Mucosa of descending colon (tissue), 3 donors: ENCODE results near the gene TMX2. TPM values are rescaled to one million over a fixed set of nuclear protein-coding genes. Genes with fewer than 3 reads are reported as not detected.
A peak's percentile ranks its signal among the peaks of the same experiment; 100 is the strongest.

Source experiments
- ATAC-seq: fragments of 200-7000 bp; cut with Tn5 transposase; one replicate; pipeline ENCODE4 v1.9.1; 2020; ENCODE audit warnings: mild to moderate bottlenecking, moderate library complexity
- DNase-seq, 3 donors: peaks; one replicate each; pipeline ENCODE4 v3.0.0-alpha.2; 2020
- H3K36me3 ChIP-seq: fragments of 200-600 bp; one replicate; pipeline ENCODE4 v1.8.0; 2021; ENCODE audit warnings: low read depth, mild to moderate bottlenecking
- H3K4me1 ChIP-seq: fragments of 200-600 bp; one replicate; pipeline ENCODE4 v1.8.0; 2021; ENCODE audit warnings: low read depth, mild to moderate bottlenecking
- H3K4me3 ChIP-seq: fragments of 200-600 bp; one replicate; pipeline ENCODE4 v1.8.0; 2021; ENCODE audit warnings: mild to moderate bottlenecking
- H3K9me3 ChIP-seq: fragments of 200-600 bp; one replicate; pipeline ENCODE4 v1.8.0; 2021; ENCODE audit warnings: mild to moderate bottlenecking
- CTCF ChIP-seq: fragments of 200-600 bp; IDR thresholded peaks from one replicate; pipeline ENCODE4 v1.8.0; 2022; ENCODE audit warnings: antibody characterized with exemption, mild to moderate bottlenecking
- intact Hi-C, 2 donors: fragments of 100-400 bp; cut with DNase I in 1 of 2; cut with micrococcal nuclease in 1 of 2; formaldehyde crosslinking; loops; one replicate each; pipeline versions ENCODE4 v1.11.0 to v1.11.1; 2022; cut with DNase I, micrococcal nuclease
- total RNA-seq, 3 donors: library from RNA; stranded (reverse); fragmentation: NEBNext Ultra II Directional in 2 of 3; extraction: Animal tissue kit (Norgen Biotek cat#: 25700) in 2 of 3; gene quantifications; one replicate each; pipeline versions ENCODE4 v1.2.1 to v1.2.4, GENCODE V29; 2021 to 2023
- donor health status: DM: no; HTN: no; CAD: no; lungs with moderate emphysema.
- donor health status: DM: no; HTN: no; CAD: no.
- donor health status: DM: no; HTN: yes; CAD: no.

The TMX2 gene
- total RNA-seq, 3 donors from 2014 or later = 83.6 to 119 (median 113) TPM

- TF ChIP-seq CTCF = no peak
- no peak overlapping the region for H3K4me3 ChIP-seq
- intact Hi-C loops = no loop called here
- H3K36me3 ChIP-seq = no peaks in the 10 kb centered on the region
- ATAC-seq = no peak
- no peaks in the 10 kb centered on the region for H3K9me3 ChIP-seq
- peaks cover 81% of the 10 kb centered on the region for H3K4me1 ChIP-seq
- DNase-seq = no peak
Measured at GRCh38 chr11:57776031-57776521, 63.7 kb downstream of the TMX2 start.

GRCh38 chr11:57776577-57777210 is 64.3 kb downstream of the TMX2 start:
- DNase-seq = no peak
- Histone ChIP-seq H3K36me3 (no peaks in the 10 kb centered on the region), H3K4me3 (no peak overlapping the region), H3K9me3 (no peaks in the 10 kb centered on the region), H3K4me1 (peaks cover 85% of the 10 kb centered on the region)
- no peak for ATAC-seq
- intact Hi-C loops = no loop called here
- no peak for TF ChIP-seq CTCF

- H3K4me3 ChIP-seq = peak overlapping the region; percentile 11
- intact Hi-C loops = no loop called here
- no peak for TF ChIP-seq CTCF
- H3K36me3 ChIP-seq = no peaks in the 10 kb centered on the region
- no peaks in the 10 kb centered on the region for H3K9me3 ChIP-seq
- peak in 2 of 3 donors; percentile 50 to 87 for DNase-seq
- peak; percentile 77 for ATAC-seq
- peaks cover 87% of the 10 kb centered on the region for H3K4me1 ChIP-seq
Measured at GRCh38 chr11:57777969-57778317, 65.5 kb downstream of the TMX2 start.

- Histone ChIP-seq H3K4me3 (peak overlapping the region; percentile 11), H3K9me3 (no peaks in the 10 kb centered on the region), H3K4me1 (peaks cover 93% of the 10 kb centered on the region), H3K36me3 (no peaks in the 10 kb centered on the region)
- intact Hi-C loops = no loop called here
- ATAC-seq = peak; percentile 65
- peak; percentile 88 to 94 (median 89) for DNase-seq
- no peak for TF ChIP-seq CTCF
Measured at GRCh38 chr11:57778318-57779037, 66.1 kb downstream of the TMX2 start.

GRCh38 chr11:57779276-57779675 is 66.9 kb downstream of the TMX2 start:
- TF ChIP-seq CTCF = no peak
- peaks cover 91% of the 10 kb centered on the region for H3K4me1 ChIP-seq
- intact Hi-C loops = no loop called here
- no peak overlapping the region for H3K4me3 ChIP-seq
- H3K9me3 ChIP-seq = no peaks in the 10 kb centered on the region
- DNase-seq = no peak
- peak; percentile 25 for ATAC-seq
- no peaks in the 10 kb centered on the region for H3K36me3 ChIP-seq
